HCT116 (cell line): ENCODE results near the gene IGFN1.

Source experiments
- CBX3 ChIP-seq: IDR thresholded peaks from 2 replicates; pipeline ENCODE4 v1.6.1; 2012; ENCODE audit warnings: low read depth
- CEBPB ChIP-seq: IDR thresholded peaks from 2 replicates; pipeline ENCODE4 v1.6.1; 2012; ENCODE audit warnings: low read depth
- EZH2 ChIP-seq: fragments of 200-600 bp; sonication (generic); IDR thresholded peaks from 2 replicates; pipeline ENCODE4 v1.6.1; 2017; ENCODE audit warnings: antibody characterized with exemption, mixed run types
- POLR2A ChIP-seq: IDR thresholded peaks from 2 replicates; pipeline ENCODE4 v1.7.0; 2011; ENCODE audit warnings: borderline replicate concordance; ENCODE audit not compliant: insufficient read depth, insufficient read length; ENCODE audit errors: extremely low read depth
- POLR2AphosphoS5 ChIP-seq: IDR thresholded peaks from 2 replicates; pipeline ENCODE4 v1.6.1; 2011; ENCODE audit warnings: mild to moderate bottlenecking, low read depth, low read length, moderate library complexity
- RAD21 ChIP-seq: IDR thresholded peaks from 2 replicates; pipeline ENCODE4 v1.6.1; 2012; ENCODE audit warnings: low read depth, mild to moderate bottlenecking
- SP1 ChIP-seq: IDR thresholded peaks from 2 replicates; pipeline ENCODE4 v1.6.1; 2012; ENCODE audit warnings: low read depth
- YY1 ChIP-seq: IDR thresholded peaks from 2 replicates; pipeline ENCODE4 v1.6.1; 2011; ENCODE audit warnings: low read length, low read depth, moderate library complexity, mild to moderate bottlenecking; ENCODE audit not compliant: insufficient replicate concordance; ENCODE audit errors: extremely low read depth
- ZFX ChIP-seq: fragments of 450-650 bp; IDR thresholded peaks from 2 replicates; pipeline ENCODE4 v1.6.1; 2017
- TF ChIP-seq, protein P1 (sequence below): IDR thresholded peaks from 2 replicates; pipeline ENCODE4 v1.6.1; 2012; ENCODE audit warnings: low read depth
- TF ChIP-seq, protein P2 (sequence below), 3 experiments: fragments of 200-600 bp in 1 of 3; sonication (generic) in 1 of 3; IDR thresholded peaks in 2 of 3; conservative IDR thresholded peaks in 1 of 3; 2 replicates each; pipeline ENCODE4 v1.5.1; 2012 to 2017; ENCODE audit warnings: low read depth in 2 of 3, low read length in 2 of 3, antibody characterized with exemption in 1 of 3, borderline replicate concordance in 1 of 3, control low read depth in 1 of 3, mild to moderate bottlenecking in 1 of 3, mixed read lengths in 1 of 3, mixed run types in 1 of 3, moderate library complexity in 1 of 3; ENCODE audit not compliant: insufficient read depth in 1 of 3
- TF ChIP-seq, protein P3 (sequence below): IDR thresholded peaks from 2 replicates; pipeline ENCODE4 v1.6.1; 2012

DNA sequence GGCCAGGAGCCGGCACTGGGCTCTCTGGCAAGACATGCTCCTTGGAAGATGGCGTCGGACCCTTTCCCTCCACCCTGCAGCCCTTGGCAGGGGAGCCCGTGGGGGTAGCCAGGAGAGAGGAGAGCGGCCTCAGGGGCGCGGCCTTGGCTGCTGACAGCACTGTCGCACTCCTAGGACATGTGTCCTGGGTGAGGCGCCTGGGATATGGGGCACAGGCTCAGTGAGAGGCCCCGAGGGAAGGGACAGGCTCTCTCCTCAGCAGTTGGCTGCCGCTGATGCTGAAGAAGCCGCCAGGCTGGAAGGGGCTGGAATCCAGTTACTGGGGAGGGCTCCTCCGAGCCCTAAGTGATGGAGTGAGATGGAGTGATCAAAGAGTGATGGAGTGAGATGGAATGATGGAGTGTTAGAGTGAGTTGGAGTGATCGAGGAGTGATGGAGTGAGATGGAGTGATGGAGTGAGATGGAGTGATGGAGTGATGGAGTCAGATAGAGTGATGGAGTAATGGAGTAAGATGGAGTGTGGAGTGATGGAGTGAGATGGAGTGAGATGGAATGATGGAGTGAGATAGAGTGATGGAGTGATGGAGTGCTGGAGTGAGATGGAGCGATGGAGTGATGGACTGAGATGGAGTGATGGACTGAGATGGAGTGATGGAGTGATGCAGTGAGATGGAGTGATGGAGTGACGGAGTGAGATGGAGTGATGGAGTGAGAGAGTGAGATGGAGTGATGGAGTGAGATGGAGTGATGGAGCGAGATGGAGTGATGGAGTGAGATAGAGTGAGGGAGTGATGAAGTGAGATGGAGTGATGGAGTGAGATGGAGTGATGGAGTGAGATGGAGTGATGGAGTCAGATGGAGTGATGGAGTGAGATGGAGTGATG is 65.1 kb downstream of the IGFN1 start:
- TF ChIP-seq POLR2A, result no peak
- no peak for TF ChIP-seq EZH2
- TF ChIP-seq, protein P1, sequence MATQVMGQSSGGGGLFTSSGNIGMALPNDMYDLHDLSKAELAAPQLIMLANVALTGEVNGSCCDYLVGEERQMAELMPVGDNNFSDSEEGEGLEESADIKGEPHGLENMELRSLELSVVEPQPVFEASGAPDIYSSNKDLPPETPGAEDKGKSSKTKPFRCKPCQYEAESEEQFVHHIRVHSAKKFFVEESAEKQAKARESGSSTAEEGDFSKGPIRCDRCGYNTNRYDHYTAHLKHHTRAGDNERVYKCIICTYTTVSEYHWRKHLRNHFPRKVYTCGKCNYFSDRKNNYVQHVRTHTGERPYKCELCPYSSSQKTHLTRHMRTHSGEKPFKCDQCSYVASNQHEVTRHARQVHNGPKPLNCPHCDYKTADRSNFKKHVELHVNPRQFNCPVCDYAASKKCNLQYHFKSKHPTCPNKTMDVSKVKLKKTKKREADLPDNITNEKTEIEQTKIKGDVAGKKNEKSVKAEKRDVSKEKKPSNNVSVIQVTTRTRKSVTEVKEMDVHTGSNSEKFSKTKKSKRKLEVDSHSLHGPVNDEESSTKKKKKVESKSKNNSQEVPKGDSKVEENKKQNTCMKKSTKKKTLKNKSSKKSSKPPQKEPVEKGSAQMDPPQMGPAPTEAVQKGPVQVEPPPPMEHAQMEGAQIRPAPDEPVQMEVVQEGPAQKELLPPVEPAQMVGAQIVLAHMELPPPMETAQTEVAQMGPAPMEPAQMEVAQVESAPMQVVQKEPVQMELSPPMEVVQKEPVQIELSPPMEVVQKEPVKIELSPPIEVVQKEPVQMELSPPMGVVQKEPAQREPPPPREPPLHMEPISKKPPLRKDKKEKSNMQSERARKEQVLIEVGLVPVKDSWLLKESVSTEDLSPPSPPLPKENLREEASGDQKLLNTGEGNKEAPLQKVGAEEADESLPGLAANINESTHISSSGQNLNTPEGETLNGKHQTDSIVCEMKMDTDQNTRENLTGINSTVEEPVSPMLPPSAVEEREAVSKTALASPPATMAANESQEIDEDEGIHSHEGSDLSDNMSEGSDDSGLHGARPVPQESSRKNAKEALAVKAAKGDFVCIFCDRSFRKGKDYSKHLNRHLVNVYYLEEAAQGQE, result no peak
- TF ChIP-seq, protein P2, sequence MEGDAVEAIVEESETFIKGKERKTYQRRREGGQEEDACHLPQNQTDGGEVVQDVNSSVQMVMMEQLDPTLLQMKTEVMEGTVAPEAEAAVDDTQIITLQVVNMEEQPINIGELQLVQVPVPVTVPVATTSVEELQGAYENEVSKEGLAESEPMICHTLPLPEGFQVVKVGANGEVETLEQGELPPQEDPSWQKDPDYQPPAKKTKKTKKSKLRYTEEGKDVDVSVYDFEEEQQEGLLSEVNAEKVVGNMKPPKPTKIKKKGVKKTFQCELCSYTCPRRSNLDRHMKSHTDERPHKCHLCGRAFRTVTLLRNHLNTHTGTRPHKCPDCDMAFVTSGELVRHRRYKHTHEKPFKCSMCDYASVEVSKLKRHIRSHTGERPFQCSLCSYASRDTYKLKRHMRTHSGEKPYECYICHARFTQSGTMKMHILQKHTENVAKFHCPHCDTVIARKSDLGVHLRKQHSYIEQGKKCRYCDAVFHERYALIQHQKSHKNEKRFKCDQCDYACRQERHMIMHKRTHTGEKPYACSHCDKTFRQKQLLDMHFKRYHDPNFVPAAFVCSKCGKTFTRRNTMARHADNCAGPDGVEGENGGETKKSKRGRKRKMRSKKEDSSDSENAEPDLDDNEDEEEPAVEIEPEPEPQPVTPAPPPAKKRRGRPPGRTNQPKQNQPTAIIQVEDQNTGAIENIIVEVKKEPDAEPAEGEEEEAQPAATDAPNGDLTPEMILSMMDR (IDR thresholded peaks at IDR 0.05 in 2 of 3, conservative IDR thresholded peaks at IDR 0.05 in 1 of 3; ENCODE audit: borderline replicate concordance in 1 of 3, insufficient read depth in 1 of 3, low read depth in 2 of 3, low read length in 2 of 3), result no peak
- TF ChIP-seq POLR2AphosphoS5, result no peak
- no peak for TF ChIP-seq CEBPB
- TF ChIP-seq SP1, result no peak
- TF ChIP-seq ZFX, result no peak
- TF ChIP-seq, protein P3, sequence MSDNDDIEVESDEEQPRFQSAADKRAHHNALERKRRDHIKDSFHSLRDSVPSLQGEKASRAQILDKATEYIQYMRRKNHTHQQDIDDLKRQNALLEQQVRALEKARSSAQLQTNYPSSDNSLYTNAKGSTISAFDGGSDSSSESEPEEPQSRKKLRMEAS, result no peak
- no peak for TF ChIP-seq YY1
- TF ChIP-seq CBX3, result no peak
- no peak for TF ChIP-seq RAD21
